ENCODE results near the gene CCNL1.

DNA sequence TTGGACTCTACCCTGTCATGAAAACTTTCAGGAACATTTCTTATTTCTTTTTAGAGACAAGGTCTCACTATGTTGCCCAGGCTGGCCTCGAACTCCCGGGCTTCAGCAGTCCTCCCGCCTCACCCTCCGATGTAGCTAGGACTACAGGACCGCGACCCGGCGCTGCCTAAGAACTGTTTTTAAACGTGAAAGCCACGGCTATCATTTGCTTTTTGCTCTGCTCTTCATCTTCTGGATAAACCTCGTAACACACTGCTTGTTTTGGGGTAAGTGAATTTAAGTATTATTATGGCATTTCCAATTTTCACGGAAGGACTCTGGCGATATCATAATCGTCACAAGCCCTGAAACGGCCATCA lies 14.3 kb upstream of the CCNL1 start:
- TF ChIP-seq YY1 (IDR thresholded peaks at IDR 0.05; ENCODE audit: low read depth, low read length): no peak; the same call in 1 of the 2 replicates
- no peak for TF ChIP-seq POLR2AphosphoS5 (IDR thresholded peaks at IDR 0.05; ENCODE audit: low read depth, low read length)
- TF ChIP-seq, protein P1, sequence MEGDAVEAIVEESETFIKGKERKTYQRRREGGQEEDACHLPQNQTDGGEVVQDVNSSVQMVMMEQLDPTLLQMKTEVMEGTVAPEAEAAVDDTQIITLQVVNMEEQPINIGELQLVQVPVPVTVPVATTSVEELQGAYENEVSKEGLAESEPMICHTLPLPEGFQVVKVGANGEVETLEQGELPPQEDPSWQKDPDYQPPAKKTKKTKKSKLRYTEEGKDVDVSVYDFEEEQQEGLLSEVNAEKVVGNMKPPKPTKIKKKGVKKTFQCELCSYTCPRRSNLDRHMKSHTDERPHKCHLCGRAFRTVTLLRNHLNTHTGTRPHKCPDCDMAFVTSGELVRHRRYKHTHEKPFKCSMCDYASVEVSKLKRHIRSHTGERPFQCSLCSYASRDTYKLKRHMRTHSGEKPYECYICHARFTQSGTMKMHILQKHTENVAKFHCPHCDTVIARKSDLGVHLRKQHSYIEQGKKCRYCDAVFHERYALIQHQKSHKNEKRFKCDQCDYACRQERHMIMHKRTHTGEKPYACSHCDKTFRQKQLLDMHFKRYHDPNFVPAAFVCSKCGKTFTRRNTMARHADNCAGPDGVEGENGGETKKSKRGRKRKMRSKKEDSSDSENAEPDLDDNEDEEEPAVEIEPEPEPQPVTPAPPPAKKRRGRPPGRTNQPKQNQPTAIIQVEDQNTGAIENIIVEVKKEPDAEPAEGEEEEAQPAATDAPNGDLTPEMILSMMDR (IDR thresholded peaks at IDR 0.05; ENCODE audit: control extremely low read depth in 1 of 3, insufficient read depth in 1 of 3, low read depth in 1 of 3, low read length in 3 of 3): no peak
- TF ChIP-seq, protein P2, sequence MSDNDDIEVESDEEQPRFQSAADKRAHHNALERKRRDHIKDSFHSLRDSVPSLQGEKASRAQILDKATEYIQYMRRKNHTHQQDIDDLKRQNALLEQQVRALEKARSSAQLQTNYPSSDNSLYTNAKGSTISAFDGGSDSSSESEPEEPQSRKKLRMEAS (IDR thresholded peaks at IDR 0.05): no peak
- TF ChIP-seq SIRT6 (IDR thresholded peaks at IDR 0.05; ENCODE audit: low read length): no peak
- TF ChIP-seq EGR1 (IDR thresholded peaks at IDR 0.05; ENCODE audit: borderline replicate concordance, low read depth, low read length): no peak
